Left ventricle myocardium superior (tissue), 1 donor: Measurements from ENCODE around the gene NAB1. TPM values are rescaled to one million over a fixed set of nuclear protein-coding genes. Genes with fewer than 3 reads are reported as not detected.

Experiments used
- ATAC-seq: fragments of 200-7000 bp; cut with Tn5 transposase; one replicate; pipeline ENCODE4 v1.9.1; 2020; ENCODE audit warnings: mild to moderate bottlenecking, moderate library complexity
- DNase-seq: peaks from one replicate; pipeline ENCODE4 v3.0.0-alpha.2; 2020
- intact Hi-C: fragments of 100-400 bp; cut with micrococcal nuclease; formaldehyde crosslinking; loops from one replicate; pipeline ENCODE4 v1.11.0; 2022
- total RNA-seq: library from RNA; stranded (reverse); fragmentation: NEBNext Ultra II Directional; extraction: Animal tissue kit (Norgen Biotek cat#: 25700); gene quantifications from one replicate; pipeline ENCODE4 v1.2.1, GENCODE V29; 2021
- donor health status: DM: no; HTN: yes; CAD: no; lungs with severe emphysema.

The NAB1 gene
- total RNA-seq, 1 donor from 2014 or later: 19.7 TPM

DNA sequence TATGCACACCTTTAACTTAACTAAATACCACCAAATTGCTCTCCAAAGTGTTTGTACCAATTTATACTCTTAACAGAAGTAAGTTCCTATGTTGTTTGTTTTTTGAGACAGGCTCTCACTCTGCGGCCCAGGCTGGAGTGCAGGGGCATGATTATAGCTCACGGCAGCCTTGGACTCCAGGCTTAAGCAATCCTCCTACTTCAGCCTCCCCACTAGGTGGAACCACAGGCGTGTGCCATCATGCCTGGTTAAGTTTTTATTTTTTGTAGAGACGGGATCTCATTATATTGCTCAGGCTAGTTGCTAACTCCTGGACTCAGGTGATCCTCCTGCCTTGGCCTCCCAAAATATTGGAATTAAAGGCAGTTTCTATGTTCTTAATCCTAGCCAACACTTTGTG is 13.1 kb upstream of the NAB1 start:
- intact Hi-C loops: no loop called here
- DNase-seq (no peak), ATAC-seq (no peak)

DNA sequence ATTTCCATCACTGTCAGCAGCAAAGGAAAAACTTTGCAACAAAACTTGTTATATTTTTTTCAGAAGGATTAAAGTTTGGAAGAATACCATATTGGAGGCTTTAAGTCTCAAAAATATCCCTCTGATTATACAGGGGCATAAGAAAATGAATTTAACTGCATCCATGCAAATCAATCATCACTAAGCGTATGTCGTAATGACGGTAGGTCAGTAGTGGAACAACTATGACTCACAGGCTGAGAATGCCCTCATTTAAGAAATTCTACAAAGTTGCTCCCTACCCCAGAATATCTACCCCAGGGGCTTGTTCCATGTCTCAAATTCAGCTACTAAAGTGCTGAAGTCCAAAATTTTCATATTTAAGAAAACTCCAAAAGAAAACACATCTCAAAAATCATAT is 12.5 kb upstream of the NAB1 start:
- intact Hi-C loops: no loop called here
- ATAC-seq (peak; percentile 77), DNase-seq (no peak)

DNA sequence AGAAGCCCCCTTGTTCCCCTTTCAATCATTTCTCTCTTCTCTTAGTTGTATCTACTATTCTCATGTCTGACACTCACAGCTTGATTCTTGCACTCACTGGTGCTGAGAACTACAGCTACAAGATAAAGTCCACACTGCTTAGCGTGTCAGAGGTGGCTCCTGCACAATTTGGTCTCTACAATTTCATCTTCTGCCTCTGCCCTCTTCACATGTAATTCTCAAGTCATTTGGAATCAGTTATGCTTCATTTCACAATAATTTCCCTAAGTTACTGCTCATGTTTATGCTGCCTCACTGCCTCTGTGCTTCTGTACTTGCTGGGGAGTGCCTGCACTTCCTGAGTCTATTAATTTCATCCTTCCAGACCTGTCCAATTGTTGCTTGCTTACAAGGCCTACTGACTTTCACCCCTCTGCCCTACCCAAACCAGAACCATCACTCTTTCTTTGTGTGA is 11.6 kb upstream of the NAB1 start:
- DNase-seq (no peak), ATAC-seq (peak; percentile 72)
- intact Hi-C loops: no loop called here

DNA sequence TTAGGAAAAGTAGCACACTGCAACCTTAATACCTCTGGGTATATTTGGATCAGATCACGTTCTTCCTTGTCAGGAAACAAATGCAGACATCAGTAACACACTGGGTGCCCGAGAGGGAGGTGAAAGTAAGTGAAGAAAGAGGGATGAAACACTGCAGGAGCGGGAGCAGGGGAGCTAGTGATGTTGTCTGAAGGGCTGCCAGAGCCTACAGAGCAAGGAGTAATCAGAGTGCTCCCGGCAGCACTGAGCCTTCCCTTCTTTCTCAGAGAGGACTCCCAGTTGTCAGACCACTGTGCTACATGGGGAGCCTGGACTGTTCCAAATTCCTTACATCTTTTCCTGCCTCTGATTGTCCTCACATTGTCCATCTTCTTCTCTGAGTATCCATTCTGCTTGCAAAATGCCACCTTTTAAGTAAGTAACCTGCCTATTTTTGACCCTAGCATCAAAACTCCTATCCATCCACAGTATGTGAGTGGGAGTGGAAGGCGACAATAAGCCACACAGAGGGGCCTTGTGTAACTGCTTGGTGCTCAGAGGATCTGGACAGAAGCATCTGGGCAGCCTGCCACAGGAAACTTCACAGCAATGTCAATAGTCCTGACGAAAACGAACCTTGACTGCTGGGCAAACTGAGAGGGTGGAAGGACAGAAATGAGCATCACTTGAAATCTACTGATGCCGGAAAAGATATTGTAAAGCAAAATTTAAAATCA is 10.8 kb upstream of the NAB1 start:
- ATAC-seq: peak; percentile 76

DNA sequence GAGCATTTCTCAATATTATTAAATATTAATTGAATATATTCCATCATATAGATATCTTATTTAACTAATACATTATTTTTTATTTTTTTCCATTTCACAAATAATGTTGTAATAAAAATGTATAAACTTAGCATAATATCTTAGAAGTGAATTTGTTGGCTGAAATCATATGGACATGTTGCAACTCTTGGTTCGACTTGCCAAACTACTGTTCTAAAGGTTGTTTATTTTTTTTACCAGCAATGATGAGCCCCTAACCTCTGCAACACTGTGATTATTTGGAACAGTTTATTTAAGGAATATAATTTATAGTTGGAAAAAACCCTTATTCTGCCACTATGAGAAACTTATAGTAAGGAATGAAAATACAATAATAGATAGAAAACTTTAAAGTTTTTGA is 8.8 kb upstream of the NAB1 start:
- ATAC-seq (no peak), DNase-seq (no peak)
- intact Hi-C loops: no loop called here

More for the DNA sequence above, 10.8 kb upstream of the NAB1 start:
- intact Hi-C loops: no loop called here
- peak; percentile 74 for DNase-seq

DNA sequence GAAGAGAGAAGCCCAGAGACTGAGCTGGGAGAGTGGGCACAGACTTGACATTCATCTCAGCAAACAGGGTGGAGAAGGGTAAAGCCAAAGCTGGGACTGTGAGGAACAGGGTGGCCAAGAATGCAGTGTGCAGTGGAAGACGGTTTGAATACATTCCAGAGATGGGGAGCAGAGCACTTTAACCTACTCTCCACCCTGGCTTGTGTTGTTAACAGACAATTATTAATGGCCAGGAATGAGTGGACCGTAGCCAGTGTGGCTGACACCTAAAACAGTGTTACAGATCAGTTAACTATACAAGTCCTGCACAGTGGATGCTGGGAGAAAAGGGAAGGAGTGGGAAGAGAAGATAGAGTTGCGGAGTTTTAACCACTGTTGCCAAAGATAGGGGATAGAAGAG is 7.4 kb upstream of the NAB1 start:
- ATAC-seq: no peak
- DNase-seq: no peak
- intact Hi-C loops: no loop called here

DNA sequence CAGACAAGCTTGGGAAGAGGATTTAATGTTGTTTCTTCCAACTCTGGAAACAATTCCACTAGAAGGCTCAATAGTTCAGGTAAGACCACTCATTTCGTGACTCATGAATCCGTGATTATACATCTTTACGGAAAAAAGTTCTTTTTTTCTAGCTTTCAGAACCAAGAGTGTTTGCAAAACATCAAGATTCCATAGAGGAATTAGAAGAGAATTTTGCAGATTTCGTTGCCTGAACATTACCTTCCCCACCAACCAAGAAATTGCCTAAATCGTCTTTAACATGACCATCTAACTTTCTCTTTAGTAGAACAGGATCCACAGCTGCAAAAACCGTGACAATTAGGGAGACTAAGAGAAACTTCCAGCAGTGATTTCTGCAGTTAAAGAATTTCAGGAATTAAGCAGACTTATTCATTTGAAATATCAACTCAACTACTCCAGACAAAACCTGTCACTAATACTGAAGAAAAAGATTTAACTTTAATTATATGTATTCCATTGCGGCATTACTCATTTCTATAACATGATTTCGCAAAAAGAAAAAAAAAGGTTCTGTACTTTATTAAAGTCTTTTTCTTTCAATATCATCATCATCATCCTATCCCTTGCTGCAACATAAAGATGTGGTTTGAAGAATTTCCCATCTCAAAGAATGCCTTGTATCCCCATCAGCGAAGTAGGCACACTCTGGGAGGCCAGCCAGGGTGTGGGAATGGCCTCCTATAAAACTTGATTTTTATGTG is 1.9 kb upstream of the NAB1 start:
- ATAC-seq: no peak
- intact Hi-C loops: no loop called here
- no peak for DNase-seq

DNA sequence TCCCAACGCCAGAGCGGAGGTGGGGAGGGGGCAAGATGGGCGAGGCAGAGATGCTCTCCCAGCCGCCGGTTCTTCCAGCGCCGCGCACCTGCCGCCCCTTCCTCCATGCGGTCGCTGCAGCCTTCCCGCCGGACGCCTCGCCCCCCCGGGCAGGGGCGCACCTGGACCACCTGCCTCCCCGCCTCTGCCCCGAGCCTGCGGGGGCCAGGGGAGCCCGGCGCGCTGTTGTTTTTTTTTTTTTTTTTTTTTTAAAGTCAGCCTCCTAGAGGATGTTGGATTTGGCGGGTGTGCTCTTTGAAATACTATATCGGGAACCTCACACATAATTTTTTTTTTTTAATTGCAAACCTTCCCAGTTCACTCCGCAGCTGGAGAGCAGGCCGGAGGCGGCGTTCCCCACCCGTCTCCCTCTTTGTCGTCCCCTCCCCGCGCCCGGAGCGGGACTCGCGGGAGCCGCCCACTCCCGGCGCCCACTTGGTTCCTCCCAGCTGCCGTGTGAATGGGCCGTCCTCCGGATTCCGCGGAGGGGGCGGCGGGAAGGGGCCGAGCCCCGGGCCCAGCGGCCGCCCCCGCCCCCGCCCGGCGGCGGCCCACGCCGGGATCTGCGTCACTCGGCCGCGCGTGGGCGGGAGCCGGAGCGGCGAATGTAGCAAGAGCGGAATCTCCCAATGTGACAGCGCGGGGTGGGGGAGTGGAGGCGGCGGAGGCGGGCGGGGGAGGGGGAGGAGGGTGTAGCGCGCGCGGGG is 421 bp upstream of the NAB1 start:
- DNase-seq (peak; percentile 96), ATAC-seq (peak; percentile 95)
- intact Hi-C loops: no loop called here

DNA sequence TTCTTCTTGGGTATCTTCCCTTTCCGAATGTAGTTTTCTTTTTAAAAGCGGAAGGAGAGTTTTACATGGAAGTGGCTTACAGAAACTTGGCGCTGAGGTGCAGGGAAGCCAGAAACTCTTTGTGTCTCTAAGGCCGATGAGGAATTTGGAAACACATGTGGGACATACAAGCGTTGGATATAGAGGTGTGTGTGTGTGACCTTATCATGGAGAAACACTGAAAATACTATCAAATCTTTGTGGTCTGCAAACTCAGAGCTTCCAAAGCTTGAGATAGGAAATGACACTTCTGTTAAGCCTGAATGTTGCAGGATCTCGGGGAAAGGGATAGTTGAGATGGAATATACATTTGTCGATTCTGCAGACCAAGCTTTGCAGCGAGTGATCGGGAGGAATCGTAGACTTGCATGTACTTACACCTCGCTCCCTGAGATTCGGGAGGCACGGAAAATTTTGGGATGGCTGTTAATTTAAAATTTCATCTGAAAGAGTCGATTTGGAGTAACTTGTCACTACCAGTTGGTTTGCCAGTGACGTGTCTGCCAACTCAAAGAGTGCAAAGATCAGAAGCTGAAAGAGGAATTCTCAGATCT is 1.0 kb downstream of the NAB1 start:
- ATAC-seq: no peak
- DNase-seq: no peak
- intact Hi-C loops: loop anchor here (10.0 kb wide), 1 partner anchor 115 kb away; the partner anchor contains the start of gene NEMP2

DNA sequence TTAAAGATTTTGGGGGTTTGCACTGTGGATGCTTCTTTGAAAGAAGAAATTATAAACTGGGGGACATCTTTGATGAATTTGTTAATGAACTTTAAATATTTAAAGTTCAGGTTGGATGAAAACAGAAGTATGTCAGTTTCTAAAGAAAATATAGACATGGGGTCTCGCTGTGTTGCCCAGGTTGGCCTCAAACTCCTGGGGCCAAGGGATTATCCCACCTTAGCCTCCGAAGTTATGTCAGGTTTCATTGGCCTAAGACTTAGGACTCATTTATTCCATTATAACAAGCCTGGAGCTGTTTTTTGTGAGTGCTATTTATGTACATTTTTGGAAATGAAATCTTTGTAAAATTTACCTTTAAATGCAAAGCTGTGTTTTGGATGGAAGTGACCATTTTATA is 2.5 kb downstream of the NAB1 start:
- intact Hi-C loops: loop anchor here (10.0 kb wide), 1 partner anchor 117 kb away; the partner anchor contains the start of gene NEMP2
- no peak for ATAC-seq
- no peak for DNase-seq

DNA sequence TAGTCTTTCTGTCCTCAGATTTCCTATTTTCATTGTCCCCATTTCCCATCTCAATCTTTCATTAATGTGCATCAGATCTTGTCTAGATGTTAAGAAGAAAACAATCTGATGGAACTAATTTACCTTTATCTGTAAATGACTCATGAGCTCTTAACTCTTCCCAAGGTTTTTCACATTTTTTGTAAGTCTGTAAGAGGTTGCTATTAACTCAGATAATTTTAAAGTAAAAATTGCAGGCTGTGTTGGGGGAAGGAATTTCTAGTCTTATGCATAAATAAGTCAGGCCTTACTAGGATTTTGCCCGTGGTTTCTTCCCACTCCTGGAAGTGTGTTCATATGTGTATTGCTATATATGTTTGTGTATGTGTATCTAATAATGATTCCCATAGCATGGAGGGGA is 4.3 kb downstream of the NAB1 start:
- ATAC-seq: no peak
- DNase-seq: no peak
- intact Hi-C loops: loop anchor here (10.0 kb wide), 1 partner anchor 118 kb away; the partner anchor contains the start of gene NEMP2

DNA sequence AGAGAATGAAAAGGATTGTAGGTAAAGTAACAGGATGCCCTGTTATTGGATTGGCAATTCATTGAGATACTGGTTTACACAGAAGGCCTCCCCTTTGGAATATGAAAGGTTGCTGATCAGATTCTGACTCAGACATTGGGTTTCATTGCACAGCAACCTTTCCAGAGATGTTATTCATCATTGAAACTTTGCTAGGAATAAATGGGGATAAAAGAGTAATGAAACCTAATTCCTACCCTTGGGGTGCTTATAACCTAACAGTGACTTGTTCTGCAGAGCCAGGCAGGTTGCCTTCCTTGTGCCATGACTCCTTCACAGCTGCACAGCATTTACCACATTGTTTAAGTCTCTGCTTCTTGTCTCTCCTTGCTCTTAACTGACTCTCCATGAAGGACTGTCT is 5.0 kb downstream of the NAB1 start:
- ATAC-seq (no peak), DNase-seq (no peak)
- intact Hi-C loops: loop anchor here (10.0 kb wide), 1 partner anchor 119 kb away; the partner anchor contains the start of gene NEMP2

DNA sequence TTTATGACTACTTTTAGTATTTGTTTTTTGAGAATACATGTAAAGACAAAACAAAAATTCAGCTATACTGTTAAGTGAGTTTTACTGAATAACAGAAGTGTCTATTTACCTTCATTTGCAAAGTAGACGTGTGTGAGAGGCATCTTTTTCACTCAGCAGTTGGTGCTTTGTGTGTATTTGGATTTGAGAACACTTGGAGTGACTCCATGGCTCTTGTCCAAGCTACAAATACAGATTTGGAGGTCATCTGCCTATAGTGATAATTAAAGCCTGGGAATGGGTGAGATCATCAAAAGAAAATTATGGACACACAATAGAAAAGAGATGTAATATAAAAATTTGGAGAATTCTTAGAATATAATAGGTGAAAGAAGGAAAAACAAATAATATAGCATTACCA is 6.2 kb downstream of the NAB1 start:
- DNase-seq: no peak
- intact Hi-C loops: loop anchor here (10.0 kb wide), 1 partner anchor 120 kb away; the partner anchor contains the start of gene NEMP2

DNA sequence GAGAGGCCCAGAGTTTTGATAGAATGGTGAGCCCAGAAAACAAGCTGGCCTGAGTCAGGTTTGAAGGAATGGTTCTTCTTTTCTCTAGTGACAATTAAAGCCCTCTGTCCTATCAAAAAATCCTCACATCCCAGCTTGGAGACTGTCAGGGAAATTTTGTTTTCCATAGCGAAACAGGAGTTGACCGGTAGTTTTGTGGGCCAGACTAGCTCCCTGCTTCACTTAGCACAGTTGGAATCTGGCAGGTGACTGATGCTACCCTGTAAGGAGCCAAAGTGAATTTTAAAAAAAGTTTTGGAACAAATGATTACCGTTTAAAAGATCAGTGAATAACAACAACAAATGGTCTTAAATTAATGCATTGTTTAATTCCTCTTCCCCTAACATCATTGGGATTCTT is 6.7 kb downstream of the NAB1 start:
- no peak for DNase-seq
- intact Hi-C loops: loop anchor here (10.0 kb wide), 1 partner anchor 121 kb away; the partner anchor contains the start of gene NEMP2
- ATAC-seq: no peak

More for the DNA sequence above, 6.2 kb downstream of the NAB1 start:
- ATAC-seq: peak; percentile 69

DNA sequence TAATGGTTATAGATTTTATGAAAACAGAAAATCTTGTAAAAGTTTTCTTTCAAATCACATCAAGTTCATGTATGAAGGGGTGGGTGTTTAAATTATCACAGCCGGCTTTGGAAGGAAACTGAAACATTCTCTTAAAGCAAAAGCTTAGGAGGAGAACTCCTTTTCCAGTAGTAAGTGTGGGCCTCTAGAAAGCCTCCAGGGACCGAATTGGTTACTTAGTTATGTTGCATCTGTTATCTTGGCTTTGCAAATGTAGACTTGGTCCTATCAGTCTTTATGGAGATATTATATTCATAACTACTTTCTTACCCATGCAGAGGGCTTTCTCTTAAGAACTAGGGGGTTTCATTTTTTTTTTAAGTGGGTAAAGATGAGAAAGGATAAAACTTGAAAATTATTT is 7.4 kb downstream of the NAB1 start:
- DNase-seq: no peak
- intact Hi-C loops: loop anchor here (10.0 kb wide), 1 partner anchor 122 kb away; the partner anchor contains the start of gene NEMP2
- ATAC-seq: peak; percentile 12

DNA sequence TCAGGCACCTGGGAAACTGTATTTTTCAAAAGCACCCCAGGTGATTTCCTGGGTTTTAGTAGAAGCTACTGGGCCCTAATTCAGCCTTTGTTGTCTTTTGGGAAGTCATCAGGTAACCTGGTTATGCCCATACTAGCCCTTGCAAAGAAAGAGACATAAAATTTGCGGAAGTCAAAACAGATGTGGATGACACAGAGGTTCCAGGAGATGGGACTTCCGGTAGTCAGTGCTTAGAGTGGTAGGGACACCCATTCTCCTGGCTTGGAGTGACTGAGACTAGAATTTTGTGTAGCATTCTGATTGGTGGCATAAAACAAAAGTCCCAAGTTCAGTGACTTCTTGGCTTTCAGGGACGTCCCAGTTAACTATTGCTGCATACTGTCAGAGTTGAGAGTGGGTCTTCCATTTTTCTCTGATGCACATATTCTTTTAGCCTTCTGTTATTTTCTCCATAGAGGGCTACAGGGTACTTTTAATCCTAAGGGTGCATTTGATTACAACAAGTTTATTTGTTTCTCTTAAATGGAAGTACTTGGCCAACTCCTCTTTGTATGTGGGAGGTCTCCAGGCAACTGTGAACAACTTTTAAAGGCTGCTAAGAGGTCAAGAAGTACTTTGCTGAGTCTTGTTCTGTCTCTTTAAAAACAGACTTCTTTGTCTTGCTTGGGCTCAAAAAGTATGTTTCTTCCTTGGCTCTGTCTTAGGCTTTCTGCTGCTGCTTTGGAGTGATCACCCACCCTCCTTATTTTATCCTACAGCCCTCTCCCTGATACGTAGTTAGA is 8.8 kb downstream of the NAB1 start:
- no peak for DNase-seq
- ATAC-seq: peak; percentile 32
- intact Hi-C loops: loop anchor here (10.0 kb wide), 1 partner anchor 123 kb away; the partner anchor contains the start of gene NEMP2

DNA sequence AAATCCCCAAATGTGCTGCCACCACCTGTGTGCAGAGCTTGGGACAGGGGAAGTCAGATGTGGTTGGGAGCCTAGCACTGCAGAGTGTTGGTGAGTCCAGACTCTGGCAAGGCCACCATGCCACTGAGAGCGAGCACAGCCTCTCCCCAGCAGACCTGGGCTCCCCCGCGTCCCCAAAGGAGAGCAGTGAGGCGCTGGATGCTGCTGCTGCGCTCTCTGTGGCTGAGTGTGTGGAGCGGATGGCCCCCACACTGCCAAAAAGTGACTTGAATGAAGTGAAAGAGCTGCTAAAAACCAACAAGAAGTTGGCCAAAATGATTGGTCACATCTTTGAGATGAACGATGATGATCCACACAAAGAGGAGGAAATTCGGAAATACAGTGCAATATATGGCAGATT is 10.7 kb downstream of the NAB1 start:
- intact Hi-C loops: loop anchor here (10.0 kb wide), 1 partner anchor 125 kb away; the partner anchor contains the start of gene NEMP2
- no peak for DNase-seq
- ATAC-seq: no peak

DNA sequence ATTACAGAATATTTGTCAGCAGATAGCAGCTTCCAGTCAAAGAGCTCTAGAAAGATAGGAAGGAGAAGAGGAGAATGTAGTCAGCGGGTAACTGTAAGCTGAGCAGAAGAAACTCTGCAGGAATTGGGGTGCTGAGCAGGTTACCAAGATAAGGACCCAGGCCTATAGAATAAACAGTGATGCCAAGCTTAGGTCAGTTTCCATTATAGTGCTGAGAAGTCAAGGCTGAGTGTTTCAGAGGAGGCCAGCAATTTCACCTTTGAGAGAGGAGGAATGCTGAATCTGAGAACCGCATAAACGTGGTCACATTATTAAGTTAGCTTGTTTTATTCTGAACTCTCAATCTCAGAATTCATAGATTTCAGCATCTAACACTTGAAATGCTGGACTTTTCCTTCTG is 13.9 kb downstream of the NAB1 start:
- ATAC-seq (no peak), DNase-seq (no peak)
- intact Hi-C loops: no loop called here
